Gastrocnemius medialis (tissue), 4 donors: Measurements from ENCODE around the gene CFAP97D2.

ENCODE experiments used
- POLR2A ChIP-seq, 2 donors: fragments of 450-650 bp; IDR thresholded peaks; one replicate each; pipeline ENCODE4 v1.6.1; 2017; ENCODE audit warnings: antibody characterized with exemption in 2 of 2, mild to moderate bottlenecking in 2 of 2, moderate library complexity in 2 of 2
- TF ChIP-seq, protein P1 (sequence below), 5 experiments: fragments of 450-650 bp in 3 of 5; fragments of 200-600 bp in 2 of 5; sonication (generic) in 2 of 5; IDR thresholded peaks in 4 of 5; conservative IDR thresholded peaks in 1 of 5; 1 replicate in 4 of 5; 2 replicates in 1 of 5; pipeline ENCODE4 v1.5.1; 2016 to 2019; ENCODE audit warnings: antibody characterized with exemption in 5 of 5, mild to moderate bottlenecking in 3 of 5, moderate library complexity in 3 of 5

DNA sequence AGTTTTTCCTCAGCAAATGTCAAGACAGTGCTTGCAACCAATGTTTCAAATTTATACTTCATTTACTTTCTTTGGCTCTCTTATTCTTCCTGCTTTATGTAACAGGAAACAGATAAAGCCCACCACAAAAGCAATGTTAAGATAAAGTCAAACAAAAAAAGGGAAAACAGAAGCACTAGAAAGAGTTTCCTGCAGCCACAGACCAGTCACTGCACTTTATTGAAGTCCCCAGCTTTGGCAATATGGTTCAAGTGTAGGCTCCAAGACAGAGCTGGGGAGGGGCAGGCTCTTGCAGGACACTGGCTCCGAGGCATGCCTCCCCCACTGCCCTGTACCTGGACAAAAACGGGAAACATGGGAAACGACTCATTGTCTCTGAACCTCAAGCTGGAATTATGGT is 40.3 kb downstream of the CFAP97D2 start:
- TF ChIP-seq POLR2A (IDR thresholded peaks at IDR 0.05), result no peak
- TF ChIP-seq, protein P1, sequence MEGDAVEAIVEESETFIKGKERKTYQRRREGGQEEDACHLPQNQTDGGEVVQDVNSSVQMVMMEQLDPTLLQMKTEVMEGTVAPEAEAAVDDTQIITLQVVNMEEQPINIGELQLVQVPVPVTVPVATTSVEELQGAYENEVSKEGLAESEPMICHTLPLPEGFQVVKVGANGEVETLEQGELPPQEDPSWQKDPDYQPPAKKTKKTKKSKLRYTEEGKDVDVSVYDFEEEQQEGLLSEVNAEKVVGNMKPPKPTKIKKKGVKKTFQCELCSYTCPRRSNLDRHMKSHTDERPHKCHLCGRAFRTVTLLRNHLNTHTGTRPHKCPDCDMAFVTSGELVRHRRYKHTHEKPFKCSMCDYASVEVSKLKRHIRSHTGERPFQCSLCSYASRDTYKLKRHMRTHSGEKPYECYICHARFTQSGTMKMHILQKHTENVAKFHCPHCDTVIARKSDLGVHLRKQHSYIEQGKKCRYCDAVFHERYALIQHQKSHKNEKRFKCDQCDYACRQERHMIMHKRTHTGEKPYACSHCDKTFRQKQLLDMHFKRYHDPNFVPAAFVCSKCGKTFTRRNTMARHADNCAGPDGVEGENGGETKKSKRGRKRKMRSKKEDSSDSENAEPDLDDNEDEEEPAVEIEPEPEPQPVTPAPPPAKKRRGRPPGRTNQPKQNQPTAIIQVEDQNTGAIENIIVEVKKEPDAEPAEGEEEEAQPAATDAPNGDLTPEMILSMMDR (IDR thresholded peaks at IDR 0.05 in 4 of 5, conservative IDR thresholded peaks at IDR 0.05 in 1 of 5), result no peak
